GM21423 (cell line): ENCODE results near the gene ZNF808.
A peak's percentile ranks its signal among the peaks of the same experiment; 100 is the strongest.
"Not testable (repeated sequence)": the region's sequence is repeated elsewhere in the genome, so short reads cannot be mapped to it uniquely, and the experiment has no call there.

Experiments
- ATAC-seq: cut with Tn5 transposase; IDR thresholded peaks from one replicate; pipeline ENCODE4 v1.9.1; 2021; ENCODE audit warnings: mild to moderate bottlenecking, moderate library complexity; ENCODE audit not compliant: unreplicated experiment

Gene ZNF808

DNA sequence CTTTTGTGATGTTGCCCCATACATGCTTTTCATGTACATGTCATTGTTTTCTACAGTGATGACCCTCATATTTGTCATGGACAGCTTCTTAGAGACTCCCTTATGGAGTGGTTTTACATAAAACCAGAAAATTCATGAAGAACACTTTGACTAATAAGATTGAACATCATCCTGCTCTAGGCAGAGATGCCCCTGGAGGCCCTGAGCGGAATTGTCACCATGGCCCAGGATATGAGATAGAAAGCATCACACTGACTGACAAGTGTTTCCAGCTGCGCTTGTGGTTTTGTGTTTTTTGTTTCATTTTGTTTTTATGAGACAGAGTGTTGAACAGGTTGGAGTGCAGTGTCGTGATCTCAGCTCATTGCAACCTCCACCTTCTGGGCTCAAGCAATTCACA is 64.8 kb downstream of the ZNF808 start:
- ATAC-seq: no peak

DNA sequence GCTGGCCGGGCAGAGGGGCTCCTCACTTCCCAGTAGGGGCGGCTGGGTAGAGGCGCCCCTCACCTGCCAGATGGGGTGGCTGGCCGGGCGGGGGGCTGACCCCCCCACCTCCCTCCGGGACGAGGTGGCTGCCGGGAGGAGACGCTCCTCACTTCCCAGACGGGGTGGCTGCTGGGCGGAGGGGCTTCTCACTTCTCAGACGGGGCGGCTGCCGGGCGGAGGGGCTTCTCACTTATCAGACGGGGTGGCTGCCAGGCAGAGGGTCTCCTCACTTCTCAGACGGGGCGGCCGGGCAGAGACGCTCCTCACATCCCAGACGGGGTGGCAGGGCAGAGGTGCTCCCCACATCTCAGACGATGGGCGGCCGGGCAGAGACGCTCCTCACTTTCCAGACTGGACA is 66.0 kb downstream of the ZNF808 start:
- ATAC-seq: not testable (repeated sequence)

DNA sequence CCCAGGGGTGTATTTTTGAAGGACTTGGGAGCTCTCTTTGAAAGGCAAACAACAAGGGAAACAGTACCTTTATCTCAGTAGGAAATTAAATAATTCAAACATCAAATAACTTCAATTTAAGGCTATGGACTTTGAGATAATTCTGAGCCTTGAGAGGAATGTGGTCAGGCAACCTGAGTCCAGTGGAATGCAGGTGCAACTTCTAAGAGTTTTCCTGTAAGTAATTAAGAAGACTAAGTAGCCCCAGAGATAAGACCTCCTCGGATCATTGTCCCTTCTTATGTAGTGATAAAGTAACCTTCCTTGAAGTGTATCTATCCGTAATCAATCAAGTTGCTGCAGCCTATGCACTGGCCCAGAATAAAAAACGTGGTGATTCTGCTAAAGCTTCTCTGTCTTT is 71.8 kb downstream of the ZNF808 start:
- no peak for ATAC-seq

DNA sequence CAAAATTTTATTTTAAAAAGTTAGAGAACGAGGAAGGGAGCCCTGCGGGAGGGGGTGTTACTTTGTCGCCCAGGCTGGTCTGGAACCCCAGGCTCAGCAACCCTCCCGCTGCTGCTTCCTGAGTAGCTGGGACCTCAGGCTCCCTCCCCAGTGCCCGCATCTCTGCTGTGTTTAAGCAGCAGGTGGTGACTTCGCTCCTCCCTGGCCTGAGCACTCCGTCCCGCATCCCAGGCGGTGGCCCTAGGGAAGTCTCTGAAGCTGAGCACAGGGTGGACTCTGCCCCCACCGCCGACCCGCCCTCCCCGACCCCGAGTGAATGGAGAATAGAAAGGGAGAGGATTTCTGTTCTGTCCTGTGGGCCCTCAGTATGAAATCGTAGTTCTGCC is 73.2 kb downstream of the ZNF808 start:
- no peak for ATAC-seq

DNA sequence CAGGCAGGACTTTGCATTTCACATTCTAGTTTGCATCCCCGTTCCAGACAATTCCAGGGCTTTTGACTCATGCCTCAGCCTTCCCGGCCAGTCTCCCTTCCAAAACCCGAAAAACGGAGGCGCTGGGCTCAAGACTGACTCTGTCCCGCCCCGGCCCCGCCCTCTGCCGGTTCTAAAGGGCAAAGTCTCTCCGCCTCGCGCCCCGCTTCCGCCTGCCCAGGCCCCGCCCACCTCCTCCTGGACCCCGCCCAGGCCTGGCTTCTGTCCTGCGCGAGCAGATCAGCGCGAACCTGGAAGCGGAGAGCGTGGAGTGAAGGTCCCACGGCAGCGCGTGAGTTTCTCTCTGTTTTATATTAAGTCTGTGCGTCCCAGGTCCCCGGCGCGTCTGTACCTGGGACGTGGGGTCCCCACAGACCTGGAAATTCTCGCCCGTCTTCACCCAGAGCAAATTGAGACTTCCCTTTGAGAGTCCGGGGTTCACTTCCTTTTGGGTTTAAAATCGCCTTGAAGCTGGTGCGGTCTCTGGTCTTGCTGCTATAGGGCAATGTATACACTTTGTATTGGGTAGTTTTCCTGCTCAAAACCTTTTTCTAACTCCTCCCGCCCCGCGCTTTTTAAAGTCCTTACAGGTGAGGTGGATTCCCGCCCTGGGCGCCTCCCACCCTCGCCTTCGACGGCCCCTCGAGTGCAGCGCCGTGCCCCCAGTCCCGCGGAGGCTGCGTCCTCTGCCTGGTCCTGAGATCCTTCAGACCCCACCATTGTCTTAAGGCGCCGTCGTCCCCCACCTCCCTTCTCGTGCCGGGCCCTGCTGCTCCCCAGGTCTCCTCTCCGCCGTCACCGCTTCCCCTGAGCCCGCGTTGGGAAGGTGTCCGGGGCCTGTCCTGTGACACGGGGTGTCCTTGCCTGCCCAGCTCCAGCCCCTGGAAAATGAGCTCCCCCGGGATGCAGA is 73.8 kb downstream of the ZNF808 start:
- peak; percentile 88 for ATAC-seq

DNA sequence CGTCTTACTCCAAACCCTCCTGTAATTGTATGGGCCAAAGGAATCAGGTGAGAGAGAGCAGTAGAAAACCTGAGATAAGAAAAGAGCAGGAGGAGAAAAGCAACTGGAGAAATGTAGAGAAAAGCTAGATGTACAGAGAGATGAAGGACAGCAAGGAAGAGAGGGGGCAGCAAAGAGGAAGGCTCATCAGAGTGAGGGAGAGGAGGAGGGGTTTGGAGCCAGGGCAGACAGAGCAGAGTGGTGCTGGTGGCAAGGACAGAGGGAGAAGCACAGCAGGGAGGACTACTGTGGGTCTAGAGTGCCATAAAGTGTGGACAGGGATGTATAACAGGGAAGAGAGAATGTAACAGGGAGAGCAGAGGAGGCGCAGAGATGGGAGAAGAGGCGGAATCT is 74.5 kb downstream of the ZNF808 start:
- ATAC-seq: not testable (repeated sequence)

DNA sequence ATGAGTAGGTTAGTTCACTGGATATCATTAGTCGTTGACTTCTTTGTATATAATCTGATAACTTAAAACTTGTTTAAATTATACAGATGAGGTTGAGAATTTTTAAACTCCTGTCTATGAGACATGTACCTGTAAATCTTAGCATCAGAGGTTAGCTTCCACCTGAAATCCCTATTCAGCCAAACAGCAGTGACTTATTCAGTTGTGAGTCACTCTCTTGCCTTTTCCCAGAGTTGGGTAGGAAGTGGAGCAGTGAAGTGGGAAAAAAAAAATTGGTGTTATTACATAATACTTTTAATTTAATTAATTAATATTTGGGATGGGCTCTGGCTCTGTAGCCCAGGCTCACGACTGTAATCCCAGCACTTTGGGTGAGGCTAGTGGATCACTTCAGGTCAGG is 75.5 kb downstream of the ZNF808 start:
- no peak for ATAC-seq

DNA sequence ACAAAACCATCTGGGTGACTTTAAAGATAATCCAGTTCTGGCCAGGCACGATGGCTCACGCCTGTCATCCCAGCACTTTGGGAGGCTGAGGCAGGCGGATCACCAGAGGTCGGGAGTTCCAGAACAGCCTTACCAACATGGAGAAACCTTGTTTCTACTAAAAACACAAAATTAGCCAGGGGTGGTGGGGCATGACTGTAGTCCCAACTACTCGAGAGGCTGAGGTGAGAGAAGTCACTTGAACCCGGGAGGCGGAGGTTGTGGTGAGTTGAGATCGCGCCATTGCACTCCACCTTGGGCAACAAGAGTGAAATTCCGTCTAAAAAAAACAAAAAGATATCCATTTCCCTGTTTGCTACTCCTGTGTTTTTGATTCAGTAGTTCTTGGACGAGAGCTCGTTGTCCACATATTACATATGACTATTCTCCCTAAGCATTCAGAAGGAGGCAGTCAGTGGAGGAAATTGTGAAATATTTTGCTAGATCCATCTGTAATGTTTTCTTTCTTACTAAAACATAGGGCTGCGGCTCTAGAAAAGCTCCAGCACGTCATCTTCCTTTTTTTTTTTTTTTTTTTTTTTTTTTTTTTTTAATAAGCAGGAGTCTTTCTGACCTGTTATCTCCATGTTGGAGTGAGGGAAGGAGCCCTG is 76.2 kb downstream of the ZNF808 start:
- no peak for ATAC-seq
